Stimulated activated CD4-positive, alpha-beta T cell treated with anti-CD3 and anti-CD28 coated beads, Interleukin-4, amount 100 ng/mL, for 4 hours (primary cell): ENCODE data around the gene RPS6KA6.
"Not testable (repeated sequence)": the region's sequence is repeated elsewhere in the genome, so short reads cannot be mapped to it uniquely, and the experiment has no call there.

Experiments used
- DNase-seq, 2 experiments: peaks; one replicate each; pipeline ENCODE4 v3.0.0-alpha.2; 2020

The RPS6KA6 gene

DNA sequence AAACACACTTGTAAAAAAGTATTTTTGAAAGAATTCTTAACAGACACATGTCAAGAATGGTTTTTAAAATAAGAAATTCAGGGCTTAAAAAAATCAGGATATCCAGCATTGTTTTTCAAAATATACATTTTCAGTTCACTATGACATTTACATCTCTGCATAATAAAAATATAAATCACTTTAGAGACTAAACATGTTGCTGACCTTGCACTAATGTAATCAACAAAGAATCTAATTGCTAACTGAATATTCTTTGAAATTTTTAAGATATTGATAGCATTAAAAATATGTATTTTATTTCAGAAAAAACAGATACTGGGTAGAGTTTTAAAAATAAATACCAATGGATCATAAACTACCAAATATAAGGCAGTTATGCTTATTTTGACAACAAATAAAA is 26.4 kb downstream of the RPS6KA6 start:
- DNase-seq: no peak

GRCh38 chrX:84160736-84161135 is 27.3 kb downstream of the RPS6KA6 start:
- no peak for DNase-seq

GRCh38 chrX:84156821-84157220 is 31.2 kb downstream of the RPS6KA6 start:
- no peak for DNase-seq

DNA sequence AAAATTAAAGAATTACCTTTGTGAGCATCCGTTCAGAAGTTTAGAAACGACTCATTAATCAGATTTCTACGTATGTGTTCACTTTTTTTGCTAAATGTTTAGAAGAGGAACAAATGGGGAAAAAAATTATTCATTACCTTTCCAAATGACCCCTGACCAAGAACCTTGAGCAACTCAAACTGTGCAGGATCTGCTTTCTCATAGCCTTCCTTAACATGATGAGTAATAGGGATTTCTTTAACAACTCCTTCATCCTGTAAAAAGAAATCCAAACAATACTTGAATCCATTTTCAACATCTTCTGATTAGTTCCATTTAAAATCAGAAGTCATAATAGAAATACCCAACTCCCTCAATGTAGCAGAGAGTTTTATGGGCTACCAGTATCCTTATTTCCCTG is 32.1 kb downstream of the RPS6KA6 start:
- no peak for DNase-seq

GRCh38 chrX:84153538-84153937 is 34.5 kb downstream of the RPS6KA6 start:
- no peak for DNase-seq

DNA sequence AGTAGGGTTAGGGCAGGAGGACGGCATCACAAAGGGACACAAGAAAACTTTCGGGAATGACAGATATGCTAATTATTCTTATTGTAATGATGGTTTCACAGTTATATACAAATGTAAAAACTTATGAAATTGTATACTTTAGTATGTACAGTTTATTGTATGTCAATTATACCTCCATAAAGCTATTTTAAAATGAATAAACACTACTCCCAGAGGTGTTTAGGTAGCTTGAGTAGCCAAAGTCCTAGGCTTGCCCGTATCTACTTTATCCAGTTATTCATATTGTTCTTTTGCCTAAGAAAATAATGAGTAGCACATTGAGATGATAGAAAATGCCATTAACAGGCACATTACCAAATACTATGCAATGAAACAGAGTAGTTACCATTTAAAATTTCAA is 43.0 kb downstream of the RPS6KA6 start:
- no peak for DNase-seq

DNA sequence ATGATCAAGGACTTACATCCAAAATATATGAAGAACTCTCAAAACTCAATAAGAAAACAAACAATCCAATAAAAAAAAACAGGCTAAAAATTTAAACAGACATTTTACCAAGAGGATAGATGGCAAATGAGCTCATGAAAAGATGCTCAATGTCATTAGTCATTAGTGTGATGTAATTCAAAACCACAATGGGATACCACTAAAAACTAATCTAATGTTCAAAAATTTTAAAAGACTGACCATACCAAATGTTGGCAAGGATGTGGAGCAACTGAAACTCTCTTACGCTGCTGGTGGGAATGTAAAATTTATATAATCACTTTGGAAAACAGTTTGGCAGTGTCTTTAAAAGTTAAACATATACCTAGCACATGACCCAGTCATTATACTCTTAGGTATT is 43.7 kb downstream of the RPS6KA6 start:
- DNase-seq: no peak

- no peak for DNase-seq
These were observed 55.0 kb downstream of the RPS6KA6 start for GRCh38 chrX:84133023-84133422.

GRCh38 chrX:84123585-84123984 is 64.4 kb downstream of the RPS6KA6 start:
- DNase-seq: no peak

DNA sequence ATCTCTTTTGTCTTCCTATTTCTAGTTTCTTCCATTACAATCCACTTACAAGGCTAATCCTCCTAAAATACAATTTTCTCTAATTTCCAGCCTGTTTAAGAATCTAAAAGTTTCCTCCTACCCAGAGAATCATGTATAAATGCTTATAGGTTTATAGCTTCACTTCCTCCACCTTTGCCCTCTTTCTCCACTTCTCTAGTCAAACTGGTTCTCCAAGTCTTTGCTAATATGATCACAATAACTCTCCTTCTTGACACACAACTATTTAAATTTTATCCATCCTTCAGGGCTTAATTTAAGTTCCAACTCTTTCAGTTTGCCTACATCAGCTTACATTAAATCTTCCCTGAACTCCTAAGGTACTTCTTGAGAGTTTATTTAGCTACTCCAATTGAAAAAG is 69.2 kb downstream of the RPS6KA6 start:
- no peak for DNase-seq

GRCh38 chrX:84118315-84118714 is 69.7 kb downstream of the RPS6KA6 start:
- no peak for DNase-seq

- DNase-seq: no peak
These were observed 79.4 kb downstream of the RPS6KA6 start for GRCh38 chrX:84108584-84108983.

DNA sequence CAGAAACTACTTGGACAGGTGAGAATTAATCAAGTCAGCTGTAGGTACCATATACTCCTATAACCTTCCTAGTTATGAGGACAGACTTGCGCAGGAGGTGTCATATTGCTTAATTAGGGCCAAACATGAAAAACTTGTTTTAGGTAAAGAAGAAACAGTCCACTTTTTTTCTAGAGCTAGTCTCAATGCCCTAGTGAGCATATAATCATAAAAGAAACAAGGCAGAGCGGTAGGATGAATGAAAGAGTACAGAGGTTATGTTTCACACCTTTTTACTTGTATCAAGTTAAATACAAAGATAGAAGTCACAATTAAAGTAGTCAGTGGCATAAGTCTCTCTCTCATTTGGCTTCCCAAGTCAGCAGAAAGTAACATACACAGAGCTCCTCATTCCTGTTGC is 88.9 kb downstream of the RPS6KA6 start:
- no peak for DNase-seq

DNA sequence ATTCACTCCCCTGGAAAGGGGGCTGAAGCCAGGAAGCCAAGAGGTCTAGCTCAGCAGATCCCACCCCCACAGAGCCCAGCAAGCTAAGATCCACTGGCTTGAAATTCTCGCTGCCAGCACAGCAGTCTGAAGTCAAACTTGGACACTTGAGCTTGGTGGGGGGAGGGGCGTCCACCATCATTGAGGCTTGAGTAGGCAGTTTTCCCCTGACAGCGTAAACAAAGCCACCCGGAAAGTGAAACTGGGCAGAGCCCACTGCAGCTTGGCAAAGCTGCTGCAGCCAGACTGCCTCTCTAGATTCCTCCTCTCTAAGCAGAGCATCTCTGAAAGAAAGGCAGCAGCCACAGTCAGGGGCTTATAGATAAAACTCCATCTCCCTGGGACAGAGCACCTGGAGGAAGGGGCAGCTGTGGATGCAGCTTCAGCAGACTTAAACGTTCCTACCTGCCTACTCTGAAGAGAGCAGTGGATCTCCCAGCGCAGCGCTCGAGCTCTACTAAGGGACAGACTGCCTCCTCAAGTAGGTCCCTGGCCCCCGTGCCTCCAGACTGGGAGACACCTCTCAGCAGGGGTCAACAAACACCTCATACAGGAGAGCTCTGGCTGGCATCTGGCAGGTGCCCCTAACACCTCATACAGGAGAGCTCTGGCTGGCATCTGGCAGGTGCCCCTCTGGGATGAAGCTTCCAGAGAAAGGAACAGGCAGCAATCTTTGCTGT is 108.4 kb downstream of the RPS6KA6 start:
- not testable (repeated sequence) for DNase-seq

DNA sequence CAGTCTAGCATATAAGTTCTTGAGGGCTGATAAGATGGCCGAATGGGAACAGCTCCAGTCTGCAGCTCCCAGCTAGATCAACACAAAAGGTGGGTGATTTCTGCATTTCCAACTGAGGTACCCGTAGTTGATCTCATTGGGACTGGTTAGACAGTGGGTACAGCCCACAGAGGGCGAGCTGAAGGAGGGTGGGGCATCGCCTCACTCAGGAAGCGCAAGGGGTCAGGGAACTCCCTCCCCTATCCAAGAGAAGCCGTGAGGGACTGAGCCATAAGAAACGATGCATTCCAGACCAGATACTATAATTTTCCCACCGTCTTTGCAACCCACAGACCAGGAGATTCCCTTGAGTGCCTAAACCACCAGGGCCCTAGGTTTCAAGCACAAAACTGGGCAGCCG is 109.0 kb downstream of the RPS6KA6 start:
- DNase-seq: no peak

DNA sequence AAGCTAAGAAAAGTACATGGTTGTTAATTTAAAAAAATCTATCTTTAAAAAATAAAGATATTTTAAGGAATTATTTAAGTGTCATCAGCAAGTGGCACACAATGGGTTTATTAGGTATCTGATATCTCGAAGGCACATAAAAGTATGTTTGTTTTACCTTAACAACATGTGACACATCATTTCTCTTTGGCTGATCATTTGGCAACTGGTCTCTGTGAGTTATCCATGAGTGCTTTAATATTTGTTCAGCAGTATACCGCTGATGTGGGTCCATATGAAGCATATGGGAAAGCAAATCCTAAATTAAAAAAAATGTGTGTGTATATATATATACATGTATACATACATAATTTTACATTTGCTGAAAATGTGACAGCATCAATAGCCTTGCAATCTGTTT is 123.2 kb downstream of the RPS6KA6 start:
- no peak for DNase-seq

DNA sequence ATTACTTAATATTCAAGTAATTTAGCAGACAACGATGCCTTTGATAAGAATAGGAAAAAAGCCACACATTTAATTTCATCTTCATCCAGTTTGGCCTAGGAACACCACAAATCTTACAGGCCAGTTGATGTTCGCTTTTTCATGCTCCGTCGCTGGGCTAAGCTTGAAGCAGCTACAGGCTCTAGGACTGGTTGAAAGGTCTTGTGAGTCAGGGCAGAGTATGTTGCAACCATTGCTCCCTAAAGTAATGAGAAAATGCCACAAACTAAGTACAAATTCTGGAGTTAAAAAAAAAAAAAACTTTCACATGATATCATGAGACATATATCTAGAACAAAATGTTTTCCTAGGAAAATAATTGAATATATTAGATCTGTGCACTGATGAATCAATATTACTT is 123.8 kb downstream of the RPS6KA6 start:
- DNase-seq: no peak

DNA sequence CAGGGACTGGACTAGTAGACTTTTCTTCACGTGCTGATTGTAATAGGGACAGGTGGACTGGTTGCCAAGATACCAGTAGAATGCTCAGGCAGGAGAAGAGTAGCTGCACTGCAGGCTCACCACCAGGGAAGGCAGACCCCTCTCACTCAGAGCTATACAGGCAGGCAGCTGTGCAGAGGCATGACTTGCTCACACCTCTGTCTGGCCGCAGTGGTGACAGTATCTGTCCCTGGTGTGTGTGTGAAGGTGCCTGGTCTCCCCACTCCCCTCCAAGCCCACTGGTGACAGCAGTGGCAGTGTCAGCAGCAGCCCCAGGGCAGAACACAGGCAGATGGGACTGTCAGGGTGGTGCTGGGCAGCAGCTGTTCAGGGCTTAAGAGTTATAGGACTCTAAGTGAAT is 140.7 kb downstream of the RPS6KA6 start:
- DNase-seq: no peak

DNA sequence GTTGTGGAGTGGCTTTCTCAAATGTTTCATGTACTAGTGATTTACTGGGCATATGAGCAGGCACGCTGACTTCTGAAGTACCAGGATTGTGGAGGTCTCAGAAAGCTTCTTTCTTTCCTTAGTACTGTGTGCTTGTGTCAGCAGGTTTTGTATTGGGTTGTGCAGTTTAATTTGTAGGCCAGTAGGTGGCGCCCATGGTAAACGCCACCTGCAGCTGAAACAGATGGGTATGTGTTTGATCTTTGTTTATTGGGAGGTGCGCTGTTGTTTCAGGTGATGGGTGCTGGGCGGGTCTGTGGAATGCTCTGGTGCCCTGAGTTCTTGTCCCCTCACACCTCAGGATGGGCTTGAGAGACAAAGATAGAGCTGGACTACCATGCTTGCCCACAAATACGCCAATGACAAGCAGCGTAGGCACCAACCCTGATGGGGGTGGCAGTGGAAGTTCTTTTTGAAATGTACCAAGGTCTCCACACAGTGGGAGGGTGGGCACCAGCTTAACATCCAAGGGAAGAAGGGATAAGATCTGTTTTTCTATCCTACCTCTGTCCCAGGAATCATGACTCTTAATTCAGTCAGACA is 141.5 kb downstream of the RPS6KA6 start:
- no peak for DNase-seq

- DNase-seq: no peak
These were observed 143.9 kb downstream of the RPS6KA6 start for GRCh38 chrX:84044051-84044450.
